H1 (cell line): Measurements from ENCODE around the gene SH3PXD2A. TPM values are rescaled to one million over a fixed set of nuclear protein-coding genes. Genes with fewer than 3 reads are reported as not detected.

Experiments
- CTCF ChIA-PET: fragments of 300-600 bp; sonication (Branson Sonifier 250); formaldehyde crosslinking; loops from one replicate; lab custom pipeline; 2021; ENCODE audit not compliant: partially characterized antibody; lab: Charles Lee
- POLR2A ChIA-PET: fragments of 300-600 bp; sonication (Branson Sonifier 250); formaldehyde crosslinking; loops from one replicate; lab custom pipeline; 2021; ENCODE audit warnings: inconsistent platforms; ENCODE audit not compliant: partially characterized antibody; lab: Charles Lee
- DNase-seq, 2 experiments: peaks; one replicate each; pipeline versions ENCODE4 v3.0.0 to v3.0.0-alpha.2; 2010 to 2022; ENCODE audit warnings: low spot score in 2 of 2, low read depth in 1 of 2, mixed read lengths in 1 of 2
- FAIRE-seq: peaks from 2 replicates; lab custom pipeline; 2011; peaks lifted over from hg19 to GRCh38; lab: Jason Lieb, UNC
- H2AFZ ChIP-seq: 2 replicates; pipeline ENCODE4 v1.8.1; 2012; ENCODE audit warnings: low read length, inconsistent platforms
- H2AK5ac ChIP-seq: 2 replicates; pipeline ENCODE4 v1.6.1; 2013; ENCODE audit warnings: low read depth, low read length
- H2BK120ac ChIP-seq: replicated peaks from 2 replicates; pipeline ENCODE3; 2013; ENCODE audit warnings: low read depth, low read length, inconsistent platforms
- H2BK12ac ChIP-seq: 2 replicates; pipeline ENCODE4 v1.6.1; 2013; ENCODE audit warnings: low read depth, low read length
- H2BK15ac ChIP-seq: 2 replicates; pipeline ENCODE4 v1.6.1; 2013; ENCODE audit warnings: low read length
- H2BK20ac ChIP-seq: 2 replicates; pipeline ENCODE4 v1.6.1; 2013; ENCODE audit warnings: low read length
- H2BK5ac ChIP-seq: 2 replicates; pipeline ENCODE4 v1.6.1; 2013; ENCODE audit warnings: low read depth, low read length
- H3K14ac ChIP-seq: 2 replicates; pipeline ENCODE4 v1.6.1; 2013; ENCODE audit warnings: inconsistent platforms; ENCODE audit not compliant: insufficient read length
- H3K18ac ChIP-seq: 2 replicates; pipeline ENCODE4 v1.6.1; 2013; ENCODE audit warnings: low read length; ENCODE audit errors: extremely low read depth
- H3K23ac ChIP-seq: 2 replicates; pipeline ENCODE4 v1.6.1; 2013; ENCODE audit warnings: inconsistent platforms; ENCODE audit not compliant: insufficient read length
- H3K23me2 ChIP-seq: 2 replicates; pipeline ENCODE4 v1.6.1; 2013; ENCODE audit warnings: low read depth, low read length
- H3K27ac ChIP-seq: 2 replicates; pipeline ENCODE4 v1.6.1; 2011; ENCODE audit warnings: low read depth, low read length, inconsistent platforms
- H3K27me3 ChIP-seq, 4 experiments: replicated peaks in 1 of 4; 1 replicate in 1 of 4; 2 replicates in 3 of 4; pipeline versions ENCODE4 v1.6.1 to v1.8.1; 2011 to 2013; ENCODE audit warnings: low read length in 3 of 4, mild to moderate bottlenecking in 3 of 4, inconsistent platforms in 2 of 4, mixed read lengths in 2 of 4, moderate library complexity in 1 of 4; ENCODE audit not compliant: control insufficient read depth in 3 of 4, insufficient read depth in 3 of 4; ENCODE audit errors: extremely low read depth in 1 of 4
- H3K36me3 ChIP-seq, 4 experiments: 2 replicates each; pipeline versions ENCODE4 v1.6.1 to v1.8.1; 2011 to 2013; ENCODE audit warnings: mild to moderate bottlenecking in 4 of 4, low read length in 3 of 4, moderate library complexity in 2 of 4, control low read depth in 1 of 4, inconsistent platforms in 1 of 4; ENCODE audit not compliant: insufficient read depth in 4 of 4, control insufficient read depth in 2 of 4
- H3K4ac ChIP-seq: replicated peaks from 2 replicates; pipeline ENCODE3; 2013; ENCODE audit warnings: low read length, low read depth, mixed read lengths, inconsistent platforms; ENCODE audit not compliant: insufficient read length
- H3K4me1 ChIP-seq, 4 experiments: replicated peaks in 1 of 4; 1 replicate in 1 of 4; 2 replicates in 3 of 4; pipeline versions ENCODE4 v1.6.1 to v1.8.1; 2011 to 2013; ENCODE audit warnings: low read length in 3 of 4, inconsistent platforms in 2 of 4, mixed read lengths in 1 of 4; ENCODE audit not compliant: insufficient read depth in 4 of 4, control insufficient read depth in 3 of 4
- H3K4me2 ChIP-seq, 2 experiments: 2 replicates each; pipeline versions ENCODE4 v1.6.1 to v1.8.1; 2011 to 2013; ENCODE audit warnings: low read depth in 2 of 2, low read length in 2 of 2, control low read depth in 1 of 2, inconsistent platforms in 1 of 2, mild to moderate bottlenecking in 1 of 2; ENCODE audit not compliant: insufficient read depth in 1 of 2
- H3K4me3 ChIP-seq, 4 experiments: fragments of 200-600, 300-600 bp in 1 of 4; sonication (generic), shearing (Covaris generic), sonication (Bioruptor Twin) in 1 of 4; 2 replicates each; pipeline versions ENCODE4 v1.5.1 to v1.8.1; 2011 to 2016; ENCODE audit warnings: low read length in 4 of 4, low read depth in 3 of 4, control low read depth in 2 of 4, inconsistent platforms in 2 of 4, mild to moderate bottlenecking in 2 of 4, mixed read lengths in 1 of 4, moderate library complexity in 1 of 4; ENCODE audit not compliant: insufficient read depth in 2 of 4; ENCODE audit errors: extremely low read depth in 1 of 4
- H3K56ac ChIP-seq: replicated peaks from 2 replicates; pipeline ENCODE3; 2013; ENCODE audit warnings: low read depth, mild to moderate bottlenecking, mixed read lengths, low read length, inconsistent platforms; ENCODE audit not compliant: insufficient read length
- H3K79me1 ChIP-seq: 2 replicates; pipeline ENCODE4 v1.6.1; 2013; ENCODE audit warnings: low read depth, low read length, control low read depth
- H3K79me2 ChIP-seq, 2 experiments: 2 replicates each; pipeline versions ENCODE4 v1.6.1 to v1.8.1; 2012 to 2013; ENCODE audit warnings: low read length in 2 of 2, mild to moderate bottlenecking in 2 of 2, inconsistent platforms in 1 of 2; ENCODE audit not compliant: insufficient read depth in 2 of 2, control insufficient read depth in 1 of 2
- H3K9ac ChIP-seq, 4 experiments: replicated peaks in 1 of 4; 1 replicate in 1 of 4; 2 replicates in 3 of 4; pipeline versions ENCODE4 v1.6.1 to v1.8.1; 2011 to 2013; ENCODE audit warnings: low read depth in 3 of 4, low read length in 3 of 4, control low read depth in 2 of 4, mild to moderate bottlenecking in 2 of 4, moderate library complexity in 2 of 4, inconsistent platforms in 1 of 4; ENCODE audit errors: extremely low read depth in 1 of 4
- H3K9me3 ChIP-seq, 2 experiments: 2 replicates each; pipeline versions ENCODE4 v1.6.1 to v1.8.1; 2012 to 2013; ENCODE audit warnings: mild to moderate bottlenecking in 2 of 2, moderate library complexity in 2 of 2, control low read depth in 1 of 2, inconsistent platforms in 1 of 2, low read depth in 1 of 2, low read length in 1 of 2, mixed read lengths in 1 of 2; ENCODE audit not compliant: insufficient read depth in 2 of 2
- H4K20me1 ChIP-seq, 2 experiments: replicated peaks in 1 of 2; 2 replicates each; pipeline versions ENCODE3 to v1.8.1; 2011 to 2013; ENCODE audit warnings: inconsistent platforms in 2 of 2, low read length in 2 of 2, mild to moderate bottlenecking in 1 of 2; ENCODE audit not compliant: insufficient read depth in 2 of 2, control insufficient read depth in 1 of 2
- H4K5ac ChIP-seq: 2 replicates; pipeline ENCODE4 v1.6.1; 2013; ENCODE audit warnings: low read length, low read depth, mixed read lengths, inconsistent platforms; ENCODE audit not compliant: insufficient read length
- H4K8ac ChIP-seq: 2 replicates; pipeline ENCODE4 v1.8.0; 2013; ENCODE audit warnings: mild to moderate bottlenecking, moderate library complexity, low read length, inconsistent platforms; ENCODE audit not compliant: insufficient read depth; ENCODE audit errors: extremely low read depth
- H4K91ac ChIP-seq: replicated peaks from 2 replicates; pipeline ENCODE3; 2013; ENCODE audit warnings: low read length, mixed read lengths, inconsistent platforms; ENCODE audit not compliant: insufficient read length
- ASH2L ChIP-seq: fragments of 200-600, 300-600 bp; sonication (generic); IDR thresholded peaks from one replicate; pipeline ENCODE4 v1.7.1; 2017; ENCODE audit warnings: low read length
- CEBPB ChIP-seq: IDR thresholded peaks from 2 replicates; pipeline ENCODE4 v1.6.1; 2012; ENCODE audit warnings: low read depth, low read length
- CTCF ChIP-seq, 3 experiments: IDR thresholded peaks; 1 replicate in 2 of 3; 2 replicates in 1 of 3; pipeline versions ENCODE4 v1.5.1 to v1.6.1; 2011; ENCODE audit warnings: low read length in 3 of 3, mild to moderate bottlenecking in 3 of 3, inconsistent platforms in 2 of 3, low read depth in 1 of 3, moderate library complexity in 1 of 3; ENCODE audit not compliant: insufficient read depth in 1 of 3; ENCODE audit errors: control extremely low read depth in 1 of 3
- EP300 ChIP-seq, 2 experiments: IDR thresholded peaks; 1 replicate in 1 of 2; 2 replicates in 1 of 2; pipeline ENCODE4 v1.6.1; 2011 to 2012; ENCODE audit warnings: low read depth in 2 of 2, low read length in 2 of 2, mild to moderate bottlenecking in 2 of 2, borderline replicate concordance in 1 of 2, inconsistent platforms in 1 of 2, moderate library complexity in 1 of 2
- FOSL1 ChIP-seq: IDR thresholded peaks from 2 replicates; pipeline ENCODE4 v1.6.1; 2011; ENCODE audit warnings: mild to moderate bottlenecking, low read depth, low read length, moderate library complexity; ENCODE audit not compliant: insufficient read depth
- JUND ChIP-seq: IDR thresholded peaks from 2 replicates; pipeline ENCODE4 v1.6.1; 2011; ENCODE audit warnings: mild to moderate bottlenecking, improper control_type of control experiment, low read length
- MAX ChIP-seq: IDR thresholded peaks from 2 replicates; pipeline ENCODE4 v1.6.1; 2012; ENCODE audit warnings: inconsistent platforms
- PHF8 ChIP-seq: fragments of 200-600 bp; sonication (generic); conservative IDR thresholded peaks from 2 replicates; pipeline ENCODE4 v1.7.1; 2012; ENCODE audit warnings: low read depth, mild to moderate bottlenecking, inconsistent platforms, low read length, moderate library complexity
- POLR2AphosphoS5 ChIP-seq: IDR thresholded peaks from 2 replicates; pipeline ENCODE4 v1.6.1; 2011; ENCODE audit warnings: low read depth, low read length
- SP4 ChIP-seq: IDR thresholded peaks from 2 replicates; pipeline ENCODE4 v1.6.1; 2012; ENCODE audit warnings: low read length, inconsistent platforms
- SUZ12 ChIP-seq: fragments of 200-600 bp; sonication (generic); IDR thresholded peaks from 2 replicates; pipeline ENCODE4 v1.6.1; 2012; ENCODE audit warnings: mild to moderate bottlenecking, inconsistent platforms, low read length, moderate library complexity, mixed read lengths
- WGBS, 2 experiments: shearing (Covaris generic) in 1 of 2; methylation state at CpG; one replicate each; pipeline versions ENCODE4 v1.1.6 to v1.1.7; 2013 to 2015; ENCODE audit warnings: low lambda C conversion rate in 2 of 2, mixed read lengths in 2 of 2, inconsistent platforms in 1 of 2, low coverage in 1 of 2, missing lambda C conversion rate in 1 of 2; ENCODE audit not compliant: insufficient replicate concordance in 2 of 2, insufficient coverage in 1 of 2, insufficient read length in 1 of 2; ENCODE audit errors: extremely low coverage in 1 of 2, missing lambda C conversion rate in 1 of 2; 5-methylcytosine and 5-hydroxymethylcytosine counted together
- polyA plus RNA-seq, 7 experiments: library from polyadenylated mRNA; depleted of rRNA in 3 of 7; stranded (reverse) in 5 of 7; unstranded in 2 of 7; fragments of >200 nt in 5 of 7; fragments of 200-250 nt in 2 of 7; gene quantifications; 1 replicate in 5 of 7; 2 replicates in 1 of 7; 4 replicates in 1 of 7; pipeline versions ENCODE4 v1.2.1 to v1.2.3, GENCODE V29; 2011 to 2013; ENCODE audit warnings: missing spikeins in 2 of 7, mixed read lengths in 2 of 7
- total RNA-seq: library from RNA; stranded (reverse); fragmentation: NEBNext Ultra II Directional; extraction: Animal tissue kit (Norgen Biotek cat#: 25700); gene quantifications from 2 replicates; pipeline ENCODE4 v1.2.1, GENCODE V29; 2021

Gene SH3PXD2A
- total and polyA plus RNA-seq, 2 of the 8 experiments (the other 6 are each of a cell fraction or from before 2014, with no cell fraction given): 5.4 to 16.3 TPM

GRCh38 chr10:103723557-103723956 lies 131.8 kb downstream of the SH3PXD2A start:
- H2BK5ac ChIP-seq: no peak overlapping the region

More at GRCh38 chr10:103723557-103723956, 131.8 kb downstream of the SH3PXD2A start:
- 86% methylated on average over 3 of the region's 3 CpGs; no CpG with 5 or more reads in 1 of the 2 experiments for WGBS, 2 experiments
- Histone ChIP-seq H2BK12ac (no peak overlapping the region), H3K9ac (no peak overlapping the region), H3K27ac (no peak overlapping the region), H3K18ac (no peak overlapping the region), H3K4ac (no peak overlapping the region), H3K4me2 (no peak overlapping the region), H4K8ac (no peak overlapping the region), H3K36me3 (no peaks in the 10 kb centered on the region), H3K23ac (no peak overlapping the region), H2BK120ac (no peak overlapping the region), H4K91ac (no peak overlapping the region), H3K4me3 (no peak overlapping the region), H2AK5ac (no peak overlapping the region), H3K4me1 (peaks cover 0 to 2% (median 0%) of the 10 kb centered on the region in 4 experiments; a peak in 2 of 7 replicates), H2BK15ac (no peak overlapping the region), H3K23me2 (no peaks in the 10 kb centered on the region; the same call in 1 of the 2 replicates), H3K56ac (no peak overlapping the region), H3K9me3 (no peaks in the 10 kb centered on the region), H3K14ac (no peak overlapping the region), H3K79me2 (no peaks in the 10 kb centered on the region), H4K5ac (no peak overlapping the region), H3K27me3 (no peaks in the 10 kb centered on the region), H3K79me1 (no peaks in the 10 kb centered on the region), H2AFZ (no peak overlapping the region), H2BK20ac (no peak overlapping the region), H4K20me1 (no peaks in the 10 kb centered on the region)
- FAIRE-seq (no peak), DNase-seq (no peak)
- POLR2A ChIA-PET: interaction anchor here (1.4 kb wide), 3 partner anchors 9 to 41 kb away, joined by 3 read pairs; no protein-coding TSS in a partner anchor
- no peak for TF ChIP-seq SP4
- no peak for TF ChIP-seq JUND
- no peak for TF ChIP-seq FOSL1
- TF ChIP-seq CTCF (IDR thresholded peaks at IDR 0.05; ENCODE audit: control extremely low read depth in 1 of 3, insufficient read depth in 1 of 3, low read depth in 1 of 3, low read length in 3 of 3): no peak
- no peak for TF ChIP-seq POLR2AphosphoS5
- TF ChIP-seq PHF8: no peak
- TF ChIP-seq MAX: no peak
- no peak for TF ChIP-seq CEBPB
- TF ChIP-seq SUZ12: no peak
- no peak for TF ChIP-seq EP300 (IDR thresholded peaks at IDR 0.05; ENCODE audit: borderline replicate concordance in 1 of 2, low read depth in 2 of 2, low read length in 2 of 2)
- no peak for TF ChIP-seq ASH2L
- CTCF ChIA-PET: interaction anchor here (1.3 to 6.8 kb wide), 4 partner anchors 13 to 37 kb away, joined by 5 to 61 read pairs (median 10); no protein-coding TSS in a partner anchor
